GM18505 (cell line): ENCODE data around the gene NNT.
"Not testable (repeated sequence)": the region's sequence is repeated elsewhere in the genome, so short reads cannot be mapped to it uniquely, and the experiment has no call there.

Experiments
- ATAC-seq: cut with Tn5 transposase; IDR thresholded peaks from one replicate; pipeline ENCODE4 v1.9.1; 2021; ENCODE audit not compliant: unreplicated experiment
- POLR2A ChIP-seq: IDR thresholded peaks from 4 replicates; pipeline ENCODE4 v1.6.1; 2011; ENCODE audit warnings: borderline replicate concordance; ENCODE audit not compliant: insufficient read depth, insufficient read length; ENCODE audit errors: extremely low read depth

Gene NNT

GRCh38 chr5:43704243-43704642 lies 101.3 kb downstream of the NNT start:
- TF ChIP-seq POLR2A: no peak
- no peak for ATAC-seq

- ATAC-seq: not testable (repeated sequence)
These were observed 103.6 kb downstream of the NNT start for GRCh38 chr5:43706576-43706975.

- ATAC-seq: no peak
These were observed 108.5 kb downstream of the NNT start for GRCh38 chr5:43711496-43711895.

DNA sequence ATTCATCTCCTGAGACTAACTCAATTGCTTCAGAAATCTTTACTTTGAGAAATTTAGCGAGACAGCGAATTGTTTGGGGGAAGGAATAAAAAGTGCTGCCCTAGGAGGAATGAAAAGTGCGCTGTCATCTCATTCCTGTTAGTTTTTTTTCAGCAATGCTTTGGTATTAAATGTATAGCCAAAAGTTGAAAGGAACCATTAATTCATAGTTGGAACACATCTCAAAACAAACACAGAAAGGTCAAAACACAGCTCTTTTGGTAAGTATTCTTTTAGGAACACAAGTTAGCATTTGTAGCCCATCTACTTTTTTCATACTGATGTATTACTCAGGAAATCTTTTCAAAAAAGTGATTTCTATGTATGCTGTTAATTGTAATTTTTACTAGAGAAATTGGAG lies 109.1 kb downstream of the NNT start:
- no peak for ATAC-seq
- no peak for TF ChIP-seq POLR2A

More at GRCh38 chr5:43711496-43711895, 108.5 kb downstream of the NNT start:
- TF ChIP-seq POLR2A: no peak

- ATAC-seq: not testable (repeated sequence)
These were observed 116.8 kb downstream of the NNT start for GRCh38 chr5:43719783-43720182.

DNA sequence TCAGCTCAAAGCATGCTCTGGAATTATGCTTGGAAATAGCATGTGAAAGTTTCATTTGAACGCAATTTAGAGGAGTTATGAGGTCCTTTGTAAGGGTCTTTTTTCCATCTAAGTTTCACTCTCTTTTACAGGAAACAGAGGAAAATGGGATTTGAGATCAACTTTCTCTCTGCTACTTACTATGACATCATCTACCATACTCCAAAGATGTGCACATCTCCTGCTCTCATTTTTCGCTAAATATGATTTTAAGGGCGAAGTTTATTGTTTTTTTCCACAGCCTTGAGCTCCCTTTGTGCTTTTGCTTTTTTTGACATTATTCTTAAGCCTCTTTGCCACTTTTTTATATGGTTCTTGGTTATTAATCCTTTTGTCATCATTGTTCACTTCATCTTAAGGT lies 125.6 kb downstream of the NNT start:
- no peak for ATAC-seq
- TF ChIP-seq POLR2A: no peak

- ATAC-seq: no peak
- no peak for TF ChIP-seq POLR2A
These were observed 127.0 kb downstream of the NNT start for GRCh38 chr5:43729846-43730478.

- no peak for TF ChIP-seq POLR2A
- no peak for ATAC-seq
These were observed 127.9 kb downstream of the NNT start for GRCh38 chr5:43730832-43731342.

- no peak for TF ChIP-seq POLR2A
- ATAC-seq: no peak
These were observed 128.6 kb downstream of the NNT start for GRCh38 chr5:43731573-43731972.

GRCh38 chr5:43745923-43746548 lies 143.1 kb downstream of the NNT start:
- ATAC-seq: not testable (repeated sequence)

GRCh38 chr5:43750809-43751208 lies 147.8 kb downstream of the NNT start:
- ATAC-seq: no peak

GRCh38 chr5:43753069-43753468 lies 150.1 kb downstream of the NNT start:
- no peak for TF ChIP-seq POLR2A
- ATAC-seq: no peak

More at GRCh38 chr5:43750809-43751208, 147.8 kb downstream of the NNT start:
- TF ChIP-seq POLR2A: no peak
